GM21619 (cell line): ENCODE results near the gene ATG2B.

Source experiments
- ATAC-seq: cut with Tn5 transposase; IDR thresholded peaks from one replicate; pipeline ENCODE4 v1.9.1; 2021; ENCODE audit not compliant: unreplicated experiment

The ATG2B gene

GRCh38 chr14:96309896-96310330 is 53.2 kb downstream of the ATG2B start:
- no peak for ATAC-seq

- no peak for ATAC-seq
Measured at GRCh38 chr14:96309133-96309895, 53.8 kb downstream of the ATG2B start.

- ATAC-seq, result no peak
Measured at GRCh38 chr14:96307434-96307833, 55.7 kb downstream of the ATG2B start.

DNA sequence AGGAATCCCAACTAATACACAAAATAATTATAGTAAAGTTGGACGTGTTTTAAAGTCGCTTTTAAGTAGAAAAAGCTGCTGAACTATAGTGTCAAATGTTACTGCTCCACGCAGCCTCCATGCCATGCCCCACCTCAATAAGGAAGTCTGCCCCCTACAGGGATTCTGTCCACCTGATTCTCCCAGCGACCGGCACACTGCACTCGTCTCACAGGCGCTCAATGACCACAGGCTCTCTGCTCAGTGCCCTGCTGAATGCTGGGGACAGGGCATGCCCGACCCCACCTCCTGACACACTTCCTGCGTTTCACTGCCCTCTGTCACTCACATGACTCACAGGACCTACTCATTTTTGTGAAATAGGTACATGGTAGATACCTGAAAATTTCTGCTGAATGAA is 58.2 kb downstream of the ATG2B start:
- ATAC-seq, result no peak

- ATAC-seq, result no peak
Measured at GRCh38 chr14:96303981-96304380, 59.2 kb downstream of the ATG2B start.

DNA sequence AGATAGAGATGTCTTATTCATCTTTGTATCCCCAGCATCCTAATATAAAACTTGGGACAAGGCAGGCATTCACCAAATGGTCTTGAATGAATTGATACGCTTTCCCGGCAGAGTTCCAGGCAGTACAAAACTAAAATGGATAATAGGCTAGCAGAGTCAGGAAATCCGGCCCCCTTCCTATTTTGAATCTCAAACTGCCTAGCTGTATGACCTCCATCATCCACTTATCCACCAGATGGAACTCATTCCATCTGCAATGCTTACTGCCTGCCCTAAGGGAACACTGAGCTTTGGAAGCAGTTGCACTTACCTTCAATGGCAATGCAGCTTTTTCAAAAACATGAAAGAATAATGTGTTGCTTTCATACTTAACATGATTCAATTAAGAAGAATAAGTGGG is 63.7 kb downstream of the ATG2B start:
- ATAC-seq, result no peak

GRCh38 chr14:96297997-96298515 is 65.1 kb downstream of the ATG2B start:
- no peak for ATAC-seq

DNA sequence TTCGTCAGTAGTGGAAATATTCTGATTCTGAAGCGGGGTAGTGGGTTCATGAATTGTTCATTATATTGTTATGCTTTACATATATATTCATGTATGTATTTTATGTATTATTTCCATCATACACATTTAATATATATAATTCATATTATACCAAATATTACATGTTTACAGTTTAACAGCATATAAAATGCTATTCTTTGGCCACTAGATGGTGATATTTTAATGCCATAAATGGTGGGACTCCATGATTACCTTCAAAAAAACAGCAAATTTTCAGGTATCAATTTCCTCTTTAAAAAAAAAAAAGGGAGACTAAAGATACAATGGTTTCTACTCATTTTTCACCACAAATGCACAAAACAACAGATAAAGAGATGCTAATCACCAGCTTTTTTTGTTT is 66.1 kb downstream of the ATG2B start:
- no peak for ATAC-seq

DNA sequence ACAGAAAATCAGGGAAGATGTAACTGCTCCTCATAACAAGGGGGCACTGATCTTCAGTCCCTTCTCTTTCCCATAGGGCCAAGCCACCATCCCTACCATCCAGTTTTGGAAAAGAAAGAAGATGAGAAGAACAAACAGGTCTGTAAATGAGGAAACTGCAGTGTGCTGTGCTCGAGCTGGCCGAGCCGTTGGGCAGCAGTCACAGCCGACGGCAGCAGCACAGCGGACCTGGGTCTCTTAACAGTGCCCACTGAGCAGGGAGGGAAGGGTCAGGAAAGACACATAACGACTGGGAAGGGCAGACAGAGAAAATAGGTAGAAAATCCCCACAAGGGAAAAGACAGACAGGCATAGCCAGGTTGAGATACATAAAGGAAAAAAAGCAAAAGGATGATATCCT is 68.9 kb downstream of the ATG2B start:
- no peak for ATAC-seq

- ATAC-seq, result no peak
Measured at GRCh38 chr14:96287856-96288255, 75.3 kb downstream of the ATG2B start.

DNA sequence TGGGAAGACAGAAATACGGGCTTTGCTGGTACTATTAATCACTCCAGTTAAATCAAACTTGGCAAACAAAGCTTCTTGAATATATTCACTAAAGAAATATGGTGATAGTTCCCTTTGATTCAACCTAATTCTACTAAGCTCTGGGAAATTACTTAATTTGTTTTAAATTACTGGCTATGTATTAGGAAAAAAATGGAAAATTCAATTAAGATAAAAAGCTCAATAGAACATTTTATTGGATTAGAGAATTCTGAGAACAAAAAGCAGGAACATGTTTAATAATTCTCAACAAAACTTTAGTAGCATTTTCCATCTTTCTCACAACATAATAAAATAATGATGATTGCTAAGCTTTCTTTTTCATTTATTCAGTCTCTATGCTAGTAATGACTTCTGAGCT is 76.9 kb downstream of the ATG2B start:
- no peak for ATAC-seq

- no peak for ATAC-seq
Measured at GRCh38 chr14:96285667-96286066, 77.5 kb downstream of the ATG2B start.

- no peak for ATAC-seq
Measured at GRCh38 chr14:96284430-96284829, 78.7 kb downstream of the ATG2B start.

DNA sequence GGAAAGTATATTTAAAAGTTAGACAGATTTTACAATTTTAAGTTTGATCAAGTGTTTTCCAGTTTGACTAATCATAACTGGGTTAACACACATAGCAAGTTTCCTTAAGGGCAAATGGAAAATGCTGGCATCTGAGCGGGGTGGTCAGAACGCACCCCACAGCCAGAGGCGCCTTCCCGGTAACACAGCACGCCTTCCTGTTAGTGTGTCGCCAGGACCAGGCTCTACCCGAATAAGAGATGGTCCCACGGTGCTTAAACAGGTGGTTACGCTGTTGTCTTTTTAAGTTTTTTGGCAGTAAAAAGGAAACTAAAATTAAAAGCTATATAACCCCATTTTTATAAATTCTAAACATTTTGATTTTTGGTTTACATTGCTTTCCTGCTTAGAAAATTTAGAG is 79.1 kb downstream of the ATG2B start:
- ATAC-seq, result no peak

- no peak for ATAC-seq
Measured at GRCh38 chr14:96281486-96281885, 81.7 kb downstream of the ATG2B start.

- no peak for ATAC-seq
Measured at GRCh38 chr14:96280104-96280503, 83.0 kb downstream of the ATG2B start.

GRCh38 chr14:96279564-96279963 is 83.6 kb downstream of the ATG2B start:
- no peak for ATAC-seq

DNA sequence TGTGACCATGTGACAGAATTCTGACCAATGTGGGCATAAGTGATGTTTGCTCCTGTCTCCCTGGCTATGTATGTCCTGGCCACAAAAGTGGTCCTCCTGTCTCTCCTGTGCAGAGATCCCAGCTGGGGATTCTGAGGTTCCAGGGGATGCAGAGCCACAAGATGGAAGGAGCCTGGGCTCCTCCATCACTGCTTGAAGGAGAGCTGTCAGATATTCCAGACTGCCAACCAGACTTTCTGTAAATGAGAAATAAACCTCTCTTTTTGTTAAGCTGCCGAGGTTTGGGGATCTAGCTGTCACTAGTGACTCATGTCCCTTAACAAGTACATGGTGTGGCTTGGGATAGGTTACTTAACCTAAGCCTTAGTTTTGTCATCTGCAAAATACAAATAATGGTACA is 85.3 kb downstream of the ATG2B start:
- ATAC-seq, result no peak

GRCh38 chr14:96275177-96276112 is 87.7 kb downstream of the ATG2B start:
- no peak for ATAC-seq

DNA sequence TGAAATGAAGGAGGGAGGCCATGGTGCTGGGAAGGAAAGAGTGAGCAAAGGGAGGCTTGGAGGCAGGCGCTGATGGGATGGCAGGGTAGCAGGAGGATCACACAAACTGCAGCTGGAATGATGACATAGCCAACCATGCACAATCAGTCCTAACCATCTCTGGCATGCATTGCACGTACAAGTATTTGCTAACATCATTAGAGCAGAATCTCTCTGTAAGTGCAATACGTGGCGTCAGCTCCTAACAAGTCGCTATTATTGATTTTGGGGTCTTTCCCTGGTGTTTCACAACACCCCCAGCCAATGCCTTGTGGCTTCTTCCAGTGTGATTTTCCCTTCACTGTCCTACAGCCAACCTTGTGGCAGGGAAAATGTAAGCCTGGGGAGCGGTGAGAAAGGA is 88.6 kb downstream of the ATG2B start:
- no peak for ATAC-seq

- no peak for ATAC-seq
Measured at GRCh38 chr14:96274122-96274521, 89.0 kb downstream of the ATG2B start.

DNA sequence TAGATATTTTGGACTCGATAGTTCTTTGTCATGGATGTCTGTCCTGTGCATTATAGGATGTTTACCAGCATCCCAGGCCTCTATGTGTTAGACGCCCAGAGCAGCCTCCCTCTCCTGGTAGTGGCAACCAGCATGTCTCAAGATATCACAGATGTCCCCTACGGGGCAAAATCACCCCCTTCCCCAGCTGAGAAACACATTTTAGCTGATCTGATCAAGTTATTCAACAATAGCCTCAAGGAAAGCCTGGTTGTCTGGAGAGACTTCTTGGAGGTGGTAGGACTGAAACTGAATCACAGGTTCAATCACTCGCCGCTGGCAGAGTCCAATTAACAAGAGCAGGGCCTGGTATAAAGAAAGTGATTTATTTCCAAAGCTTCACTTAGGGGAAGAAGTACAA is 89.5 kb downstream of the ATG2B start:
- no peak for ATAC-seq
